GM19240 (cell line): ENCODE results near the gene TYRP1.
"Not testable (repeated sequence)": the region's sequence is repeated elsewhere in the genome, so short reads cannot be mapped to it uniquely, and the experiment has no call there.

Source experiments
- DNase-seq: peaks from one replicate; pipeline ENCODE4 v3.0.0; 2011; ENCODE audit warnings: low spot score; ENCODE audit not compliant: insufficient read length

The TYRP1 gene

GRCh38 chr9:12693141-12693540, at the start of gene TYRP1:
Gene TYRP1, plus strand, starts transcription at chr9:12693385. Its CDS starts 612 bp downstream, at chr9:12693997.
- DNase-seq: no peak

GRCh38 chr9:12643686-12644085, 49.5 kb upstream of the TYRP1 start:
- DNase-seq: no peak

- DNase-seq: no peak
Measured at GRCh38 chr9:12648925-12649324, 44.3 kb upstream of the TYRP1 start.

- no peak for DNase-seq
Measured at GRCh38 chr9:12651125-12651524, 42.1 kb upstream of the TYRP1 start.

GRCh38 chr9:12652973-12653372, 40.2 kb upstream of the TYRP1 start:
- DNase-seq: no peak

- no peak for DNase-seq
Measured at GRCh38 chr9:12656803-12657202, 36.4 kb upstream of the TYRP1 start.

GRCh38 chr9:12657233-12657632, 36.0 kb upstream of the TYRP1 start:
- DNase-seq: no peak

GRCh38 chr9:12657998-12658397, 35.2 kb upstream of the TYRP1 start:
- no peak for DNase-seq

- DNase-seq: no peak
Measured at GRCh38 chr9:12658531-12659209, 34.5 kb upstream of the TYRP1 start.

- no peak for DNase-seq
Measured at GRCh38 chr9:12659220-12659619, 34.0 kb upstream of the TYRP1 start.

- DNase-seq: no peak
Measured at GRCh38 chr9:12666813-12667212, 26.4 kb upstream of the TYRP1 start.

GRCh38 chr9:12667892-12668291, 25.3 kb upstream of the TYRP1 start:
- DNase-seq: no peak

GRCh38 chr9:12670006-12670405, 23.2 kb upstream of the TYRP1 start:
- DNase-seq: no peak

GRCh38 chr9:12674961-12675360, 18.2 kb upstream of the TYRP1 start:
- DNase-seq: no peak

- DNase-seq: not testable (repeated sequence)
Measured at GRCh38 chr9:12677462-12678126, 15.6 kb upstream of the TYRP1 start.

- DNase-seq: no peak
Measured at GRCh38 chr9:12680341-12680740, 12.8 kb upstream of the TYRP1 start.

GRCh38 chr9:12680757-12681156, 12.4 kb upstream of the TYRP1 start:
- DNase-seq: no peak

- no peak for DNase-seq
Measured at GRCh38 chr9:12681620-12682019, 11.6 kb upstream of the TYRP1 start.

- no peak for DNase-seq
Measured at GRCh38 chr9:12684974-12685373, 8.2 kb upstream of the TYRP1 start.

- no peak for DNase-seq
Measured at GRCh38 chr9:12689233-12689632, 4.0 kb upstream of the TYRP1 start.

- no peak for DNase-seq
Measured at GRCh38 chr9:12694013-12694412, 828 bp downstream of the TYRP1 start.

GRCh38 chr9:12695474-12695873, 2.3 kb downstream of the TYRP1 start:
- DNase-seq: no peak

GRCh38 chr9:12696931-12697622, 3.9 kb downstream of the TYRP1 start:
- DNase-seq: no peak
